HepG2 (cell line): ENCODE measurements around the gene ERF. TPM values are rescaled to one million over a fixed set of nuclear protein-coding genes. Genes with fewer than 3 reads are reported as not detected.
A peak's percentile ranks its signal among the peaks of the same experiment; 100 is the strongest.

ENCODE experiments used
- ARID2 ChIP-seq: sonication (generic); formaldehyde crosslinking; IDR thresholded peaks from 2 replicates; pipeline ENCODE4 v1.8.1; 2022; ENCODE audit warnings: mild to moderate bottlenecking, missing genetic modification reagents, borderline replicate concordance
- CEBPB ChIP-seq: IDR thresholded peaks from 2 replicates; pipeline ENCODE4 v1.6.1; 2011; ENCODE audit warnings: low read depth, low read length, improper control_type of control experiment, borderline replicate concordance
- DZIP1 ChIP-seq: sonication (generic); formaldehyde crosslinking; IDR thresholded peaks from 2 replicates; pipeline ENCODE4 v1.5.0; 2020; ENCODE audit warnings: mild to moderate bottlenecking, missing genetic modification reagents
- HMG20A ChIP-seq: IDR thresholded peaks from 2 replicates; pipeline ENCODE4 v1.6.1; 2016; ENCODE audit warnings: borderline replicate concordance
- HNF4G ChIP-seq, 2 experiments: sonication (generic) in 1 of 2; formaldehyde crosslinking in 1 of 2; IDR thresholded peaks; 2 replicates each; pipeline versions ENCODE4 v1.4.0 to v1.6.1; 2011 to 2020; ENCODE audit warnings: borderline replicate concordance in 2 of 2, low read depth in 2 of 2, mild to moderate bottlenecking in 2 of 2, low read length in 1 of 2, missing genetic modification reagents in 1 of 2, moderate library complexity in 1 of 2
- NAIF1 ChIP-seq: sonication (generic); formaldehyde crosslinking; IDR thresholded peaks from 2 replicates; pipeline ENCODE4 v1.5.0; 2020; ENCODE audit warnings: mild to moderate bottlenecking, missing genetic modification reagents, borderline replicate concordance
- NFRKB ChIP-seq: fragments of 450-650 bp; IDR thresholded peaks from 2 replicates; pipeline ENCODE4 v1.6.1; 2017
- SMC3 ChIP-seq: IDR thresholded peaks from 2 replicates; pipeline ENCODE4 v1.6.1; 2011; ENCODE audit warnings: low read length, improper control_type of control experiment
- ZC3H13 ChIP-seq: sonication (generic); formaldehyde crosslinking; IDR thresholded peaks from 2 replicates; pipeline ENCODE4 v1.8.1; 2023; ENCODE audit warnings: mild to moderate bottlenecking, missing genetic modification reagents, moderate library complexity
- ZNF101 ChIP-seq: sonication (generic); formaldehyde crosslinking; IDR thresholded peaks from 2 replicates; pipeline ENCODE4 v1.4.0; 2020; ENCODE audit warnings: mild to moderate bottlenecking, low read depth, missing genetic modification reagents, borderline replicate concordance
- ZNF224 ChIP-seq: sonication (generic); formaldehyde crosslinking; IDR thresholded peaks from 2 replicates; pipeline ENCODE4 v1.5.0; 2020; ENCODE audit warnings: mild to moderate bottlenecking, missing genetic modification reagents
- ZNF605 ChIP-seq: sonication (generic); formaldehyde crosslinking; IDR thresholded peaks from 2 replicates; pipeline ENCODE4 v1.8.0; 2022; ENCODE audit warnings: mild to moderate bottlenecking, missing genetic modification reagents
- polyA plus RNA-seq, 8 experiments: library from polyadenylated mRNA; depleted of rRNA in 3 of 8; stranded (reverse) in 7 of 8; unstranded in 1 of 8; fragments of >200 nt; fragmentation: Illumina TruSeq in 4 of 8; extraction: Trizol in 4 of 8; gene quantifications; 2 replicates each; pipeline versions ENCODE4 v1.2.1 to v1.2.3, GENCODE V29; 2011 to 2016; ENCODE audit warnings: low read depth in 4 of 8, missing spikeins in 1 of 8, mixed read lengths in 1 of 8; ENCODE audit not compliant: insufficient read depth in 1 of 8
- total RNA-seq, 5 experiments: library from RNA; depleted of rRNA; stranded (reverse); fragments of >200 nt; fragmentation: Illumina TruSeq; extraction: Trizol; gene quantifications; 2 replicates each; pipeline ENCODE4 v1.2.3, GENCODE V29; 2016; ENCODE audit warnings: low read depth in 1 of 5
- TF ChIP-seq, protein P1 (sequence below): sonication (generic); formaldehyde crosslinking; IDR thresholded peaks from 2 replicates; pipeline ENCODE4 v1.5.0; 2020; ENCODE audit warnings: mild to moderate bottlenecking, missing genetic modification reagents, borderline replicate concordance
- TF ChIP-seq, protein P2 (sequence below): sonication (generic); formaldehyde crosslinking; IDR thresholded peaks from 2 replicates; pipeline ENCODE4 v1.5.1; 2020; ENCODE audit warnings: mild to moderate bottlenecking, missing genetic modification reagents

ERF gene
- total and polyA plus RNA-seq, 2 of the 13 experiments (the other 11 are each of a cell fraction or from before 2014, with no cell fraction given): 67.1 to 69.9 TPM

GRCh38 chr19:42283188-42284065 is 28.5 kb upstream of the ERF start (continued):
- TF ChIP-seq DZIP1 (CRISPR knock-in tag): peak; percentile 49; the same call in 1 of the 2 replicates
- no peak for TF ChIP-seq ZC3H13 (CRISPR knock-in tag)
- TF ChIP-seq NAIF1 (CRISPR knock-in tag): no peak
- TF ChIP-seq ZNF224 (CRISPR knock-in tag): no peak
- TF ChIP-seq, protein P1, sequence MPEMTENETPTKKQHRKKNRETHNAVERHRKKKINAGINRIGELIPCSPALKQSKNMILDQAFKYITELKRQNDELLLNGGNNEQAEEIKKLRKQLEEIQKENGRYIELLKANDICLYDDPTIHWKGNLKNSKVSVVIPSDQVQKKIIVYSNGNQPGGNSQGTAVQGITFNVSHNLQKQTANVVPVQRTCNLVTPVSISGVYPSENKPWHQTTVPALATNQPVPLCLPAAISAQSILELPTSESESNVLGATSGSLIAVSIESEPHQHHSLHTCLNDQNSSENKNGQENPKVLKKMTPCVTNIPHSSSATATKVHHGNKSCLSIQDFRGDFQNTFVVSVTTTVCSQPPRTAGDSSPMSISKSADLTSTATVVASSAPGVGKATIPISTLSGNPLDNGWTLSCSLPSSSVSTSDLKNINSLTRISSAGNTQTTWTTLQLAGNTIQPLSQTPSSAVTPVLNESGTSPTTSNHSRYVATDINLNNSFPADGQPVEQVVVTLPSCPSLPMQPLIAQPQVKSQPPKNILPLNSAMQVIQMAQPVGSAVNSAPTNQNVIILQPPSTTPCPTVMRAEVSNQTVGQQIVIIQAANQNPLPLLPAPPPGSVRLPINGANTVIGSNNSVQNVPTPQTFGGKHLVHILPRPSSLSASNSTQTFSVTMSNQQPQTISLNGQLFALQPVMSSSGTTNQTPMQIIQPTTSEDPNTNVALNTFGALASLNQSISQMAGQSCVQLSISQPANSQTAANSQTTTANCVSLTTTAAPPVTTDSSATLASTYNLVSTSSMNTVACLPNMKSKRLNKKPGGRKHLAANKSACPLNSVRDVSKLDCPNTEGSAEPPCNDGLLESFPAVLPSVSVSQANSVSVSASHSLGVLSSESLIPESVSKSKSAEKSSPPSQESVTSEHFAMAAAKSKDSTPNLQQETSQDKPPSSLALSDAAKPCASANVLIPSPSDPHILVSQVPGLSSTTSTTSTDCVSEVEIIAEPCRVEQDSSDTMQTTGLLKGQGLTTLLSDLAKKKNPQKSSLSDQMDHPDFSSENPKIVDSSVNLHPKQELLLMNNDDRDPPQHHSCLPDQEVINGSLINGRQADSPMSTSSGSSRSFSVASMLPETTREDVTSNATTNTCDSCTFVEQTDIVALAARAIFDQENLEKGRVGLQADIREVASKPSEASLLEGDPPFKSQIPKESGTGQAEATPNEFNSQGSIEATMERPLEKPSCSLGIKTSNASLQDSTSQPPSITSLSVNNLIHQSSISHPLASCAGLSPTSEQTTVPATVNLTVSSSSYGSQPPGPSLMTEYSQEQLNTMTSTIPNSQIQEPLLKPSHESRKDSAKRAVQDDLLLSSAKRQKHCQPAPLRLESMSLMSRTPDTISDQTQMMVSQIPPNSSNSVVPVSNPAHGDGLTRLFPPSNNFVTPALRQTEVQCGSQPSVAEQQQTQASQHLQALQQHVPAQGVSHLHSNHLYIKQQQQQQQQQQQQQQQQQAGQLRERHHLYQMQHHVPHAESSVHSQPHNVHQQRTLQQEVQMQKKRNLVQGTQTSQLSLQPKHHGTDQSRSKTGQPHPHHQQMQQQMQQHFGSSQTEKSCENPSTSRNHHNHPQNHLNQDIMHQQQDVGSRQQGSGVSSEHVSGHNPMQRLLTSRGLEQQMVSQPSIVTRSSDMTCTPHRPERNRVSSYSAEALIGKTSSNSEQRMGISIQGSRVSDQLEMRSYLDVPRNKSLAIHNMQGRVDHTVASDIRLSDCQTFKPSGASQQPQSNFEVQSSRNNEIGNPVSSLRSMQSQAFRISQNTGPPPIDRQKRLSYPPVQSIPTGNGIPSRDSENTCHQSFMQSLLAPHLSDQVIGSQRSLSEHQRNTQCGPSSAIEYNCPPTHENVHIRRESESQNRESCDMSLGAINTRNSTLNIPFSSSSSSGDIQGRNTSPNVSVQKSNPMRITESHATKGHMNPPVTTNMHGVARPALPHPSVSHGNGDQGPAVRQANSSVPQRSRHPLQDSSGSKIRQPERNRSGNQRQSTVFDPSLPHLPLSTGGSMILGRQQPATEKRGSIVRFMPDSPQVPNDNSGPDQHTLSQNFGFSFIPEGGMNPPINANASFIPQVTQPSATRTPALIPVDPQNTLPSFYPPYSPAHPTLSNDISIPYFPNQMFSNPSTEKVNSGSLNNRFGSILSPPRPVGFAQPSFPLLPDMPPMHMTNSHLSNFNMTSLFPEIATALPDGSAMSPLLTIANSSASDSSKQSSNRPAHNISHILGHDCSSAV (CRISPR knock-in tag): no peak
- TF ChIP-seq HMG20A: no peak
- no peak for TF ChIP-seq NFRKB
- TF ChIP-seq CEBPB: no peak
- no peak for TF ChIP-seq HNF4G (IDR thresholded peaks at IDR 0.05; ENCODE audit: borderline replicate concordance, low read depth, low read length)
- TF ChIP-seq HNF4G (CRISPR knock-in tag; IDR thresholded peaks at IDR 0.05; ENCODE audit: borderline replicate concordance, low read depth): no peak
- no peak for TF ChIP-seq ZNF101
- TF ChIP-seq SMC3: no peak
- TF ChIP-seq, protein P2, sequence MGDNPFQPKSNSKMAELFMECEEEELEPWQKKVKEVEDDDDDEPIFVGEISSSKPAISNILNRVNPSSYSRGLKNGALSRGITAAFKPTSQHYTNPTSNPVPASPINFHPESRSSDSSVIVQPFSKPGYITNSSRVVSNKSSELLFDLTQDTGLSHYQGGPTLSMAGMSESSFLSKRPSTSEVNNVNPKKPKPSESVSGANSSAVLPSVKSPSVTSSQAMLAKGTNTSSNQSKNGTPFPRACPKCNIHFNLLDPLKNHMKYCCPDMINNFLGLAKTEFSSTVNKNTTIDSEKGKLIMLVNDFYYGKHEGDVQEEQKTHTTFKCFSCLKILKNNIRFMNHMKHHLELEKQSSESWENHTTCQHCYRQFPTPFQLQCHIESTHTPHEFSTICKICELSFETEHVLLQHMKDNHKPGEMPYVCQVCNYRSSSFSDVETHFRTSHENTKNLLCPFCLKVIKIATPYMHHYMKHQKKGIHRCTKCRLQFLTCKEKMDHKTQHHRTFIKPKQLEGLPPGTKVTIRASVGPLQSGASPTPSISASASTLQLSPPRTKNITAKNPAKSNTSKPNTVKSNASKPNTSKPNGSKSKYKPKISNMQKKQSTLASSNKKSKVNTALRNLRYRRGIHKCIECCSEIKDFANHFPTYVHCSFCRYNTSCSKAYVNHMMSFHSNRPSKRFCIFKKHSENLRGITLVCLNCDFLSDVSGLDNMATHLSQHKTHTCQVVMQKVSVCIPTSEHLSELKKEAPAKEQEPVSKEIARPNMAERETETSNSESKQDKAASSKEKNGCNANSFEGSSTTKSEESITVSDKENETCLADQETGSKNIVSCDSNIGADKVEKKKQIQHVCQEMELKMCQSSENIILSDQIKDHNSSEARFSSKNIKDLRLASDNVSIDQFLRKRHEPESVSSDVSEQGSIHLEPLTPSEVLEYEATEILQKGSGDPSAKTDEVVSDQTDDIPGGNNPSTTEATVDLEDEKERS (CRISPR knock-in tag): no peak
- TF ChIP-seq ARID2: no peak
- TF ChIP-seq ZNF605 (CRISPR knock-in tag): no peak
